NCI-H524 treated with DMSO at 0.1 percent for 48 hours (cell line): ENCODE results near the gene FAM193B.
"Not testable (repeated sequence)": the region's sequence is repeated elsewhere in the genome, so short reads cannot be mapped to it uniquely, and the experiment has no call there.

Experiments
- DNase-seq: peaks from one replicate; lab custom pipeline; 2025; lab: John Stamatoyannopoulos, UW

Gene FAM193B

DNA sequence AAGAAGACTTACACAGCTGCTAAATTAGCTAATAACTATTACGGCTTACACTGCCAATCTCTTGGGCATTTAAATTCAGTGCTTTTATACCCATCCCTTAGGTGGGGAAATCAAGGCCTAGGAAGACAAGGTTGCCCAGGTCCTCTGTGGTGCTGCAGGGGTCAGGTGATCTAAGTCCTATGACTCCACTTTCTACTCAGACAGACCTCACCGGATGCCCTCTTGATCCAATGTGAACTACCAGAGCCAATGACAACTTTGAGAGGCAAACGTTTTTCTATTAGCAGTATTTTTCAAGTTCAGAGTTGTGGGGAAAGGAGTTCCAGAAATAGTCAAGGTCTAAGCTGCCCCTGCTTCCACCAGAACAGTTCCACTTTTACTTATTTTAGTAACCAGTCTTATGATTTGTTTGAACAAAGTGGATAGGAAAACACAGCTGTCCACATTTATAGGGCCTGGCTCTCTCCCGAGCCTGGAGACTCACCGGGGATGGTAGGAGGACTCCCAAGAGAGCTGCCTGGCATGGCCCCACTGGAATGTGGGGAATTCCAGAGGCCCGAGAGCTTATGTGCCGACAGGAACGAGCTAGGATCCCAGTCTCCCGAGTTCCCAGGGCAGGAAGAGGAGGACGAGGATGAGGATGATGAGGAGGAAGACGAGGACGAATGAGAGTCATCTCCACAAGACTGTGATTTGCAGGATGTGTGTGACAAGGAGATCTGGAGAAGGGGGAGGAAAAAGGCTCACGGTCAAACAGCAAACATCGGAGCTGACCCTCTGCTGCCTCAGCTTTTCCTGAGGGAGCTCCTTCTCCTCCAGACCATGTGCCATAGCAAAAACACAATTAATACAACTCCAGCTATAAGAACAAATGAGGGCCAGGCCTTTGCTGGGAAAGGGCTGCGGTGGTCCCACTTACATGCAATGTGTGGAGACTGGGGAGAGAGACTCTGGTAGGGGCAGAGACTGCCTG is 16.7 kb downstream of the FAM193B start:
- no peak for DNase-seq

DNA sequence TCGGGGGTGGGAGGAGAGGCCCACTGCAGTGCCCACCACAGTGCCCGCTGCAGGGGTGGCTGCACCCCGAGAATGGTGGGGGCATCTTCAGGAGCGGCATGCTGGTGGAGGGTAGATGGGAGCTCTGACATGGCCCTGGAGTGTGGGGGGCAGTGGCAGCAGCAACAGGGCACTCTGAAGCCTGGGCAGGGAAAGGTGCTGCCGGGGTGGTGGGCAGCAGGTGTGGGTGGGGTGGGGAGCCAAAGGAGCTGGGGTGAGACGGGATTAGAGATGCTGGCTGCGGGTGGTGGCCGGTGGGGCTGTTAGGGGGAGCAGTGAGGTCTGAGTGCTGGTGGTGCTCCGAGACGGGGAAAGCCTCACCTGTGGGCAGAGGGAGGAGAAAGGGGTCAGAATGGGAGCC is 18.0 kb downstream of the FAM193B start:
- DNase-seq = no peak

DNA sequence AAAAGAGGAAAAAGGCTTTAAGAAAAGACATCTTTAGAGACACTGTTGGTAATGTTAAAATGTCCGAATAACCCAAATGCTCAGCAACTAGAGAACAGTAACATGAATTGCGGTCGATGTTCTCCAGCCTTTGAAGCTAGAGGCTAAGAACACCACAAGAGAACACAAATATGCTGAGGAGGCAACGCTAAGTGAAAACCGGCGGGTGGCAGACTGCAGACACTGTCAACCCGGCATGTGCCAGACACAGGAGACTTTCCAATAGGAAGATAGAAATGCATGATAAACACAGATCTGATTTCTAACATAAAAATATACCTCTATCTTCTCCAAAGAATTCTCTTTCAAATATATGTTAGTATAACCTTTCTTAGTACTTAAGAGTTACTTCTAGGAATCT is 19.2 kb downstream of the FAM193B start:
- DNase-seq = no peak

DNA sequence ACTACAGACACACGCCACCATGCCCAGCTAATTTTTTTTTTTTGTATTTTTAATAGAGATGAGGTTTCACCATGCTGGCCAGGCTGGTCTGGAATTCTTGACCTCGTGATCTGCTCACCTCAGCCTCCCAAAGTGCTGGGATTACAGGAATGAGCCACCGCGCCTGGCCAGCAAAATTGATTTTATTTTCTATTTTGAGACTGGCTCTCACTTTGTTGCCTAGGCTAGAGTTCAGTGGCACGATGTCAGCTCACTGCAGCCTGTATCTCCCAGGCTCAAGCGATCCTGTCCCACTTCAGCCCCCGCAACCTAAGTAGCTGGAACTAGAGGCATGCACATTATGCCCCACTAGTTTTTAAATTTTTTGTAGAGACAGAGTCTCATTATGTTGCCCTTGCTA is 19.9 kb downstream of the FAM193B start:
- not testable (repeated sequence) for DNase-seq

DNA sequence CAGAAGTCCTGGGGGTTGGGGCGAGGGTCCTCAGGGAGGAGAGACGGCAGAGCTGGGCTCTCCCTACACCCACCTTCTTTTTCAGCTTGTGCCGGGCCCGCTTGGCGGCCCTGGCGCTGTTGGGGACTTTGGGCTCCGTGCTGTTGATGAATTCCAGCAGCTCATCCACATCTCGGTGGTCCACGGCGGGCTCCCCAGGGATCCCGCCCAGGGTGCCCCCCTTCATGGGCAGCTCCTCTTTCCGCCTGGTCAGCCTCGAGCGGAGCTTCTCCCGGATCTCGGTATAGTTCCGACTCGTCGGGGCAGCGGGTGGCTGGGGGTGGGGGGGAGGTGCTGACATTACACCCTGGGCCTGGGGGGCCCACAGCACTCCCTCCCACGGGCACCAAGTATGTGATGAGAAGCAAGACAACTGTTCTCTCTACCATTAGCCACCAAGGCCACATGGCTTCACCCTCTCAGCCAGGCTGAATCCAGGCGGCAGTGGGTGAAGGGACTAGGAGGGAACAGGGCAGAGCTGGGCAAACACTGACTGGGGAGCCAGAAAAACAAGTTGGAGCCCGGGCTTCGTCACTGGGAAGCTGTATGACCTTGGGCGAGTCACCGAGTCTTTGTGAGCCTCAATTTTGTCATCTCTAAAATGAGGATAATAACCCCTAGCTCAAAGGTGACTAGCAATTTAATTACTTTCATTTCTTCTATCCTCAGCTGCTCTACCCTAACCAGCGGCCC is 23.0 kb downstream of the FAM193B start:
- DNase-seq = no peak

DNA sequence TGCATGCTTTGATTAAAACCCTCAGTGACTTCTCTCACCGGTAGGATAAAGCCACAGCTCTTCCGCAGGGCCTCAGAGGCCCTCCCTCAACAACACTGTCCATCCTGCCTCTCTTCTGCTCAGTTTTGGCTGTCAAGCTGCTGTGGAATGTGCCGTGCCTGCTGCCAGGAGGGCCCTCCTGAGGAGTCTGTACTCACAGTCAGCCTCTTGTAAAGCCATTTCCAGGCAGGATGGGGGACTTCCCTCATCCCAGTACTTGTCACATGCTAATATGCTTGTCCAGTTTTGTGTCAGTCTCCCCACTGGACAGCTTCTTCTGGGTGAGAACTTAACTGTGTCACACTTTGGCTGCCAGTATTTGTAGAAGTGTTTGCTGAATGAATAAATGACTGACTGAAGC is 23.7 kb downstream of the FAM193B start:
- no peak for DNase-seq

DNA sequence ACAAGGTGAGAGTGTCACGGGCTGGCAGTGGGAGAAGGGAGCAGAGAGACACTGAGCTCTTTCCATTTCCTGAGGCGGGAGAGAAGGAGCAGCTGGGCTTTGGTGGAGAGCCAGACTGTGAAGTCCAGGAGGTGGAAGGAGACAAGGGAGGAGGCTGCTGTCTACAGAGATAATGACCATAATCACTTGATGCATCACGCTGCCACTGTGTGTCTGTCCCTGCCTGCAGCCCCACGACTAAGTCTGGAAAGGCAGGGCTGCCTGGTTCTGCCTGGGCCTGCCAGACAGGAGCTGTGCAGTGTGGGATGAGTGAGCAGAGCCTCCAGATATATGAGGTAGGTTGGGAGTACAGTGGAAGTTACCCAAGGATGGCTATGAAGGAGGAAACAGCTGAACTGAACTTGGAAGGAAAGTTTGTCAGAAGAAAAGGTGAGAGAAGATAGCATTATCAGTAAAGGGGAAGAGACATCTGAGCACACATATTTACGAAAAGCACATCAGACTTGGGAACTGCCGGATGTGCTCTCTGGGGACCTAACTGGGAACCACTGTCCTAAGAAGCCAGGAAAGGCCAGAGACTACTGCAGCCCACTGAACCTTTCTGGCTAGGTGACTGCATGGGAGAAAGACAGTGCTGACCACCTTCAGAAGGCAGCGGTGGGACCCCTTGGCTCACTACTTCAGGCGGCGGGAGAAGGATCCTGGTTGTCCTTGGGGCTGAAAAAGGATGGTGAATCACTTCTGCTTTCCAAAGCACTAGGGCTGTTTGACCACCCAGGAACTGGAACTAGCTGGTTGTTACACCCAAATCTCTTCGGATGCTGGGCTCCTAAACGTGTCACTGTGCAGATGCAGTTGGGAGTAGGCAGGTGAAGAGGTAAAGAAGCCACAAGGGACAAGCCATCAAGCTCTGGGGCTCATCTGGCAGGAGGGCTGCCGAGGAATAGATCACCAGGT is 24.8 kb downstream of the FAM193B start:
- DNase-seq = no peak

DNA sequence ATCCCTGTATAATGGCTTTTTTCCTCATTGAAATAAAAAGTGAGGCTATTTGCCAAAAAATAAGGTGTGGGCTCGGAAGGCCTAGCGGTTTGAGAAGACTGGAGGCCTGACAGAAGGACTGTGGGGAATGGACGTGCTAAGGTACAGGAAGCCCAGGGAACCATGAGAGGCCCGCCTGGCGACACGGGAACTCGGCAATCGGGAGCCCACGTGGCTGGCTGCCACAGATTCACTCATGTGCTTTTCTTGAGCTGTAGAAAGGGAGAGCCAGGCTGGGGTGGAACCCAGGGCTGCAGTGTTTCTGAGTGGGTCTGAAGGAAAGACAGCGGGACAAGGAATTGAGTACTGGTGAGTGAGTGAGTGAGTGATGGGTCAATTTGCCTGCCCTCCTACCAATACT is 25.7 kb downstream of the FAM193B start:
- no peak for DNase-seq

DNA sequence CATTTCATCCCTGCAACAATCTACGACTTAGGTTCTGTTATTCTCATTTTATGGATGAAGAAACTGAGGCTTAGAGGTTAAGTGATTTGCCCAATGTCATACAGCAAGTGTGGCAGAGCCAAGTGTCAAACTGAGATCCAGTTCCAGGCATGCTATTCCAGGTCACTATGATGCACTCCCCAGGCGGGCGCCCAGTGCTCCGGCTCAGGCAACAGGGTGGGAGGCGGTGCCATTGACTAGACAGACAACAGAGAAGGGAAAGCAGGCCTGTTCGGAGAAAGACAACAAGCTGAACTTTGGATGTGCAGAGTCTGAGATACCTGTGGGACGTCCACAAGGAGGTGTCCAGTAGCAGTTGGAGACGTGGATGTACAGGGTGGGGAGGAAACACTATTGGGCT is 26.8 kb downstream of the FAM193B start:
- no peak for DNase-seq

DNA sequence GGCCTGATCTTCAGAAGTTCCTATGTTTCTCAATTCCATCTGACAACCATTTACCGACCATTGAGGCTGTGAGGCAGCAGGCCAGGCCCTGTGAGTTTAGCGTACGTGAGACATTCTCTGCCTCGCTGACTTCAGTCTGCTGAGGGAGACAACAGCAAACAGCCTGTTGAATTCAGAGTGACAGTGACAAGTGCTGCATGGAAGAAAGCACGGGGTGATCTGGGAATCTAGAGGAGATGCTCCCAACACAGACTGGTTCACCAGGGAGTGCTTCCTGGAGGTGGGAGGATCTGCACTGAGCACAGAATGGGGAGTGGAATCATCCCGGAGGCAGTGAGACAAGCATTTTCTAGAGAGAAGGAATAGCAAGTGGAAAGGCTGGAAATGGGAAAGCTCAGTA is 27.6 kb downstream of the FAM193B start:
- DNase-seq = no peak

DNA sequence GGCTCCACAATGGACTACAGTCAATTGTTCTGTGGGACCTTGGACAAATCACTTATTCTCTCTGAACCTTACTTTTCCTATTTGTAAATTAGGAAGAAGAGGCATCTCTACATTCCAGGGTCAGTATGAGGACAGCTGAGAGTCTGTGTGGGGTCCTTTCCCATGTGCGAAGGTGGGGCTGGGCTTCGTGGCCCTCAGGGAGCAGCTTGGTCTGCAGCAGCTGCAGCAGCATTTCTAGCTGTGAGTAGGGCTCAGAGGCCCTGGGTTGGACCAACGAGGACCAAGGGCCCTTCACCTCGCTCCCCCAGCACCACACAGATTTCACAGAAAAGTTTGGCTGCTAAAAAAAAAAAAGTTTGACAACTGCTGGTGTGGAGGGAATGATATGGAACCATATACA is 28.2 kb downstream of the FAM193B start:
- DNase-seq = no peak

DNA sequence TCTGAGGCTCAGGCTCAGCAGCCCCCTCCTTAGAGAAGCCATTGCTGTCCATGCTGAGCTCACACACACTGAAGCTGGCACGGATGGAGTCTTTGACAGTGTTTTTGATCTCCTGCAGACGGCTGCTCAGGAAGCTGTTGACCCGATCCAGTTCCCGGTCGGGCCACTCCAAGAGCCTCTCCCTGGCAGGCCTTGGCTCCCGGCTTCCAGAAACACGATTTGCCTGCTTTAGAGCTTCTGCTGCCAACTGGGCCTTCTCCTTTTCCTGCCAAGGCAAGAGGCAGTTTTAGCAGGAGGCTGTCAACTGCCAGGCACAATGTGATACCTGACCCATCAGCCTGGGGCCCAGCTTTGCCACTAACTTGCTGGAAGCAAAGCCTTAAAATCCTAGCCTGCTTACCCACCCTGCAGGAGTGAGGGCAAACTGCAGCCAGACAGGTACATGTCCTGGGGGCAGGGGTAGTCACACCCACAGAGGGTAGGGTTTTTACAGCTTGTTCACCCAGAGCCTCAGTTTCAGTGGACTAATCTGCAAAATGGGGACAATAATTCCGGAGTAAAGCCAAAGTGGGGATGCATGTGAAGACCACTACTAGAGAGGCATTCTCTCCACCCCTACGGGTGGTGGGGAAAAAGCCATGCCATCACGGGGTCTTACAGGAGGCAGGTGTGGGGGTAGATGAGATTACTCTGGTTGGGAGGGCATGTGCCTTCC is 29.3 kb downstream of the FAM193B start:
- no peak for DNase-seq

DNA sequence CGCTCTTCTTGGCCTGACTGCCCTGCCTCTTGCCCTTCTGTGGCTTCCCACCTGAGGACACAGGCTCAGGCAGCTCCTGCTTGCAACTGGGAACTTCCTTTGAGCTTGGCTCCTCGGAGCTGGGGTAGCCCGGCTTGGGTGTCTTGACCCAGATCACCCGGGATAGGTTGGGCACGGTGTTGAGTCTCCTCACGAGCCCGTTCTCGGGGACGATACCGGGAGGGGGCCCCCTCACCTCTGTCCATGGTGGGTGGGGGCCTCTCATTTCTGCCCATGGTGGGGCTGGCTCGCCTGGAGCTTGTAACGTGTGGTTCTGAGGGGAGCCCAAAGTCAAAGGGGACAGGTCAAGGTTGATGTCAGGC is 29.8 kb downstream of the FAM193B start:
- no peak for DNase-seq

DNA sequence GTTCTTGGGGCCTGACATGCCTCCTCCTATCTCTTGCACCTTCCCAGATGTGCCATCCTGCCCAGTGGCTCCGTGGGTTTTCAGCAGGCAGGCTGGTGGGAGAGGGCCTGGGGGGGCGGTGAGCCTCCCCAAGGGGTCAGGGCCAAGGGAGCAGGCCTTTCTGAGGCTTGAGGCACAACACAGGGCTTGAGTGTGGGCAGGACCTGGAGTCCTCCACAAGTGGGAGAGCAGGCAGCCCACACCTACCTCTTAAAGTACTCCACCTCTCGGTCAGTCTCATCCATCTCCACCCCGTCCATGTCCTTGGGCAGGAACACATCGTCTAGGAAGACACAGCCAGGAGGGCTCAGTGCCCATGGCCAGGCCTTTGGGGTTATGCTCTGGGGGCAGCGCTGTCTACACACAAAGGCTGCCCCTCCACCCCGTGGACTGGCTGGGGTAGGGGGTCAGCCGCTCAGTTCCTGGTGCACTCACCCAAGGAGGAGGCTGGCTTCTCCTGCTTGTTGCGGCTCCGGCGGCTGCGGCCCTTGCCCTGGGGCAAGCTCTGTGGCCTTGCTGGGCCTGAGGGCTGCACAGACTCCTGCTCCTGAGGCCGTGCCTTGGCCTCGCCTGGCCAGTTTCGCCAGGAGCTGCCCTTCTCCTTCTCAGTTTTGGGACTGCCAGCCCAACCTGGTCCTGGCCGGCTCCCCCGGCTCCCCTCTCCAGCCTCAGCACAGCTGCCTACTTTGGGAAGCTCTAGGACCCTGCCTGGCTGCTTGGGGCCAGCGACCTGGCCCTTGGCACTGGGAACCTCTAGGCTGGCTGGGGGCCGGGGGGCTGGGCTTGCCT is 30.4 kb downstream of the FAM193B start:
- DNase-seq = no peak

DNA sequence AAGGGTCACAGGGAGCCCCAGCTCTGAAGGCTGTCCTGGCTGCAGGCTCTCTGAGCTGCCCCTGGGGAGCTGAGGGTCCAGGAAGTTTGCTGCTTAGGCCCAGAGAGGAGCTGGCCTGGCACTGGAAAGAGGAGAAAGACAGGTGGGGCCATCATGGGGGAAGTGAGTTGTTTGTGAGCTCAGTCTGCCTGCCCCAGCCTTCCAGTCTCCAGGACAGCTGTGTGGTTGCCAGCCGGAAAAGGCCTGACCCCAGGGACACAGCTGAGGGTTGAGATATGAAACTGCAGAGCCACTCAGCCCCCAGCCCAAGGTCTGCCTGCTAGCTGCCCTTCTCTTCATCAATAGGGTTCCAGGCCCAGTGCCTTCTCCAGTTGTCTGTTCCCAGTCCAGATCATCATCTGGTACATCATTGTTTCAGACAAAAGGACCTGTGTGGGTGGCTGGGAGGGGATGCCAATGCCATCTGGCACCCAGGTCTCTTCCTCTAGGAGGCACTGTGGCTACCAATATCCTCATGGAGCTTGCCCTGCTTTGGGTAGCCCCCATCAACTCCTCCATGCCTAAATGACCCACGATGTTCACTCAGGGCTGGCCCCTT is 33.3 kb downstream of the FAM193B start:
- DNase-seq = no peak

DNA sequence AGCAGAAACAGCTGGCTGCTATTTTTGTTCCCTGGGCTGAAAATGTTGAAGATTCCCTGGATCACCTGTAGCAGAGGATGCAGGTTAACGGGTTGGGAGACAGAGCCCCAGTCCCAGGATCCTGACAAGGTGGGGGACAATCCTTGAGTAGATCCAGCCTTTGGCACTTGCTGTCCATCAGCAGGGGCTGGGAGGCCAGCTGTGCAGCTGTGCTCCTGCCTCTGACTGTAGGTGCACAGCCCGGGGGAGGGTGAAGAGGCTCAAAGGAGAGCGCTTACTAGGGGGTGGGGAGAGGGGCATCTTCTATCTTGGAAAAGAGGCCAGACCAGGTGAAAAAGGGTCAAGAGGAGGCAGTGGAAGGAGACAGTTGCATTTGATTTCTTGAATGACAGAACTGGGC is 34.1 kb downstream of the FAM193B start:
- no peak for DNase-seq

DNA sequence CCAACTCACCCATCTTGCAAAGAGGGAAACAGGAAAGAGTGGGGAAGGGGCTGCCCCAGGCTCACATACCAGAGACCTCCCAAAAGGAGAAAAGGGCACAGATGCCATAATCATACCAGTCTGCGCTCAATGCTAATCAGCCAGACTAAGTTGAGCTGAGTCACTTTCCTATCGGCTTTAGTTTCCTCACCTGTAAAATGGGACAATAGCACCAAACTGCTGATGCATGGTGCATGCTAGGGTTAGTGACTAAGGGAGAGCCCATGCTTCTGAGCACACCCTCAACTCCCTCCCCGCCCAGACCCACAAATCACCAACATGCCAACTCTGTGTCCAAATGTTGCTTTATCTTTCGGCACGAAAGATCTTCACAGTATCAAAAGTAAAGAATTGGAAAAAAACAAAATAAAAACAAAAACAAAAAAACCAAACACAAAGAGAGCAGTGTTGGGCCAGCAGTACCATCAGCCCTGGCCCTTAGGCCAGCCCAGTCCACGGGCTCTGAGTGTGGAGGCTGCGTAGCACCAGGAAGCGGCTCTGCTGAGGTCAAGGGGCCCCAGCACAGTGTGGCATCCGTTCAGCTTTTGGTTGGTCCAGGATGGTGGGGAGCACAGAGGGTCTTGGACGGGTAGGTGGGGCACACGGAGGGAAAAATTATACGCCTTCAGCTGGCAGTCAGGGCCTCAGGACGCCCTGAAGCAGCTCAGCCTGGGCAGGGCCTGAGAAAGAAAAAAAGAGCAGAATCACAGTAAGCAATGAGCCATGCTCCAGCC is 34.7 kb downstream of the FAM193B start:
- no peak for DNase-seq

DNA sequence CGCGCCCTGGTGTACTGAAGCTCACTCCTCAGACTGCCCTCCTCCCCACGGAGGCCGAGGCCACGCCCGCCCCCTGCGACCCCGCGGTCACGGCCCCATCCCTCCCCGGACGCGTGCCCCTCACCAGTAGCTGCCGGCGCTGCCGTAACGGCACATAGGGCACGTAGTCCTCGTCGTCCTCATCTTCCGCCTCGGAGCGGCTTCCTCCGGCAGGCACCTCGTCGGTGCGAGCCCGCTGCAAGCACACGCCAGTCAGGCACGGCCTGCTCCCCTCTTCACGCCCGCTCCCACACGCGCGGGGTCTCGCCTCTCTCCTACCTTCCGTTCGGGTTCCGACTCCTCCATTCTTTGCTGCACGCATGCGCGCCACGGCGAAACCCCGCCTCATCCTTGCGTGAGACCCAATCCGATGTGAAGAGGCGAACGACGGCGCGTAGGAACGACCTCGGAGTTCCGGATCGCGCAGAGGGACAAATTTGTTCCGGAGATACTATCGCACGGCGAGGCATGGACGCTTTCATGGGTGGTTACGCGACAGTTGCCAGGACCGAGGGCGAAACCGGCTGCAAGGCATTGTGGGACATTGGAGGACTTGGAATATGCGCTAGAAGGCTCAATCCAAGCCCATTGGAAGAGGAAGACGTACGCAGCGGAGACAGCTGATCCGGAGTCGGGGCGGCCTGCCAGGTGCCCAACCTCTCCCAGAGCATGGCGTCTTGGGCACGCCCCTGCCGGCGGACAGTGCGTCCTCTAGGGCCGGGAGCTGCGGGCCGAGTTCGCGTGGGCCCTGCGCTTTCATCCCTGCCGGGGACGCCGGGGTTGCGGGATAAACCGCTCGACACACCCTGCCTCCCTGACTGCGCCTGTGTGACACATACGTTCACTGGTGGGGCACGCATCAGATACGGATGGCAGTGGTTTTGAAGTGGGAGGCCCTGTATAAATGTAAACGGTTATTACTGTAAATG is 37.5 kb downstream of the FAM193B start, which contains the start of gene DDX41:
Gene DDX41 (minus strand): TSS at position 361 of the 968 bp plus-strand sequence. CDS start 16 bp downstream, at position 345.
- peak; percentile 82 for DNase-seq
